Measurements from ENCODE around the gene MYO5B. TPM values are rescaled to one million over a fixed set of nuclear protein-coding genes. Genes with fewer than 3 reads are reported as not detected.

Gene MYO5B
- total RNA-seq, 1 experiment from 2014 or later = 32.1 TPM

DNA sequence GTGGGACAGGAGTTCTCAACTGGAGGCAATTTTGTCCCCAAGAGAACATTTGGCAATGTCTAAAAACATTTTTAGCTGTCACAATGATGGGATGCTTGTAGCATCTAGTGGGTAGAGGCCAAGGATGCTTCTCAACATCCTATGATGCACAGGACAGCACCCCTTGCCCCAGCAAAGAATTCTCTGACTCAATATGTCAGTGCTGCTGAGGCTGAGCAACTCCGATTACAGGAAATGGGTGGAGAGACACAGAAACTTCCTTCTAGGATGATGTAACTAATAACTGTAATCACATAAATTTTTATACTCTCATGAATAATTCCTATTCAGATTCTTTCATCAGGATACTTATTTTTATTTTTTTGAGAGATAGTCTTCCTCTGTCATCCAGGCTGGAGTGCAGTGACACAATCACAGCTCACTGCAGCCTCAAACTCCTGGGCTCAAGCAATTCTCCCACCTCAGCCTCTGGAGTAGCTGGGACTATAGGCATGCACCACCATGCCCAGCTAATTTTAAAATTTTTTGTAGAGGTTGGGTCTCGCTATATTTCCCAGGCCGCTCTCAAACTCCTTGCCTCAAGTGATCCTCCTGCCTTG is 261.3 kb downstream of the MYO5B start:
- Histone ChIP-seq H3K9ac (ENCODE audit: low read length) (no peak overlapping the region), H3K36me3 (ENCODE audit: control insufficient read depth in 1 of 2, insufficient read depth in 2 of 2, low read length in 2 of 2) (no peaks in the 10 kb centered on the region), H3K4me2 (ENCODE audit: low read length) (no peak overlapping the region), H3K79me2 (ENCODE audit: insufficient read depth, low read length) (no peaks in the 10 kb centered on the region), H4K20me1 (ENCODE audit: insufficient read depth) (no peaks in the 10 kb centered on the region), H3K4me3 (replicated peaks in 1 of 2; ENCODE audit: low read depth in 1 of 2, low read length in 2 of 2) (no peak overlapping the region), H3K9me2 (ENCODE audit: insufficient read depth) (no peaks in the 10 kb centered on the region), H3K9me3 (ENCODE audit: control insufficient read depth in 1 of 2, insufficient read depth in 1 of 2, low read depth in 1 of 2, low read length in 2 of 2) (no peaks in the 10 kb centered on the region), H3K27ac (ENCODE audit: low read depth, low read length) (no peak overlapping the region), H3K27me3 (ENCODE audit: insufficient read depth, low read length) (no peaks in the 10 kb centered on the region), H2AFZ (ENCODE audit: low read depth, low read length, poor library complexity, severe bottlenecking) (no peak overlapping the region), H3K4me1 (ENCODE audit: control insufficient read depth in 1 of 2, insufficient read depth in 2 of 2, low read length in 2 of 2) (no peaks in the 10 kb centered on the region)
- DNase-seq (ENCODE audit: low read depth, low spot score) (no peak), ATAC-seq (no peak)
- no TSS peak for BruUV-seq (replicated peaks)
- ChIA-PET POLR2A (no interaction called here), RAD21 (ENCODE audit: low non-redundant PET in 1 of 2, low total read pairs in 2 of 2, uncharacterized antibody in 2 of 2, unreplicated experiment in 2 of 2) (no interaction called here), CTCF (no interaction called here)
- intact Hi-C loops (cut with micrococcal nuclease) = no loop called here
- TF ChIP-seq JUND (IDR thresholded peaks at IDR 0.05) = no peak
- TF ChIP-seq ZFX (IDR thresholded peaks at IDR 0.05) = no peak
- no peak for TF ChIP-seq SIN3A (IDR thresholded peaks at IDR 0.05; ENCODE audit: low read depth)
- TF ChIP-seq, protein P1, sequence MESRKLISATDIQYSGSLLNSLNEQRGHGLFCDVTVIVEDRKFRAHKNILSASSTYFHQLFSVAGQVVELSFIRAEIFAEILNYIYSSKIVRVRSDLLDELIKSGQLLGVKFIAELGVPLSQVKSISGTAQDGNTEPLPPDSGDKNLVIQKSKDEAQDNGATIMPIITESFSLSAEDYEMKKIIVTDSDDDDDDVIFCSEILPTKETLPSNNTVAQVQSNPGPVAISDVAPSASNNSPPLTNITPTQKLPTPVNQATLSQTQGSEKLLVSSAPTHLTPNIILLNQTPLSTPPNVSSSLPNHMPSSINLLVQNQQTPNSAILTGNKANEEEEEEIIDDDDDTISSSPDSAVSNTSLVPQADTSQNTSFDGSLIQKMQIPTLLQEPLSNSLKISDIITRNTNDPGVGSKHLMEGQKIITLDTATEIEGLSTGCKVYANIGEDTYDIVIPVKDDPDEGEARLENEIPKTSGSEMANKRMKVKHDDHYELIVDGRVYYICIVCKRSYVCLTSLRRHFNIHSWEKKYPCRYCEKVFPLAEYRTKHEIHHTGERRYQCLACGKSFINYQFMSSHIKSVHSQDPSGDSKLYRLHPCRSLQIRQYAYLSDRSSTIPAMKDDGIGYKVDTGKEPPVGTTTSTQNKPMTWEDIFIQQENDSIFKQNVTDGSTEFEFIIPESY (IDR thresholded peaks at IDR 0.05; ENCODE audit: extremely low read depth, insufficient replicate concordance, low read length) = no peak
- TF ChIP-seq SP1 (IDR thresholded peaks at IDR 0.05; ENCODE audit: low read depth) = no peak
- TF ChIP-seq, protein P2, sequence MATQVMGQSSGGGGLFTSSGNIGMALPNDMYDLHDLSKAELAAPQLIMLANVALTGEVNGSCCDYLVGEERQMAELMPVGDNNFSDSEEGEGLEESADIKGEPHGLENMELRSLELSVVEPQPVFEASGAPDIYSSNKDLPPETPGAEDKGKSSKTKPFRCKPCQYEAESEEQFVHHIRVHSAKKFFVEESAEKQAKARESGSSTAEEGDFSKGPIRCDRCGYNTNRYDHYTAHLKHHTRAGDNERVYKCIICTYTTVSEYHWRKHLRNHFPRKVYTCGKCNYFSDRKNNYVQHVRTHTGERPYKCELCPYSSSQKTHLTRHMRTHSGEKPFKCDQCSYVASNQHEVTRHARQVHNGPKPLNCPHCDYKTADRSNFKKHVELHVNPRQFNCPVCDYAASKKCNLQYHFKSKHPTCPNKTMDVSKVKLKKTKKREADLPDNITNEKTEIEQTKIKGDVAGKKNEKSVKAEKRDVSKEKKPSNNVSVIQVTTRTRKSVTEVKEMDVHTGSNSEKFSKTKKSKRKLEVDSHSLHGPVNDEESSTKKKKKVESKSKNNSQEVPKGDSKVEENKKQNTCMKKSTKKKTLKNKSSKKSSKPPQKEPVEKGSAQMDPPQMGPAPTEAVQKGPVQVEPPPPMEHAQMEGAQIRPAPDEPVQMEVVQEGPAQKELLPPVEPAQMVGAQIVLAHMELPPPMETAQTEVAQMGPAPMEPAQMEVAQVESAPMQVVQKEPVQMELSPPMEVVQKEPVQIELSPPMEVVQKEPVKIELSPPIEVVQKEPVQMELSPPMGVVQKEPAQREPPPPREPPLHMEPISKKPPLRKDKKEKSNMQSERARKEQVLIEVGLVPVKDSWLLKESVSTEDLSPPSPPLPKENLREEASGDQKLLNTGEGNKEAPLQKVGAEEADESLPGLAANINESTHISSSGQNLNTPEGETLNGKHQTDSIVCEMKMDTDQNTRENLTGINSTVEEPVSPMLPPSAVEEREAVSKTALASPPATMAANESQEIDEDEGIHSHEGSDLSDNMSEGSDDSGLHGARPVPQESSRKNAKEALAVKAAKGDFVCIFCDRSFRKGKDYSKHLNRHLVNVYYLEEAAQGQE (IDR thresholded peaks at IDR 0.05; ENCODE audit: low read depth) = no peak
- TF ChIP-seq ELF1 (IDR thresholded peaks at IDR 0.05; ENCODE audit: borderline replicate concordance, low read depth) = no peak
- TF ChIP-seq SRF (IDR thresholded peaks at IDR 0.05; ENCODE audit: low read depth) = no peak
- TF ChIP-seq ZNF274 (IDR thresholded peaks at IDR 0.05; ENCODE audit: low read depth, low read length) = no peak
- TF ChIP-seq RAD21 (IDR thresholded peaks at IDR 0.05; ENCODE audit: low read depth) = no peak
- no peak for TF ChIP-seq TCF7L2 (IDR thresholded peaks at IDR 0.05; ENCODE audit: borderline replicate concordance, extremely low read depth, insufficient read depth, insufficient read length)
- no peak for TF ChIP-seq MAX (IDR thresholded peaks at IDR 0.05)
- TF ChIP-seq EZH2phosphoT487 (IDR thresholded peaks at IDR 0.05; ENCODE audit: borderline replicate concordance) = no peak
- no peak for TF ChIP-seq ATF3 (IDR thresholded peaks at IDR 0.05)
- no peak for TF ChIP-seq CEBPB (IDR thresholded peaks at IDR 0.05; ENCODE audit: low read depth)
- TF ChIP-seq YY1 (IDR thresholded peaks at IDR 0.05; ENCODE audit: extremely low read depth, insufficient replicate concordance, low read depth, low read length) = no peak
- no peak for TF ChIP-seq EZH2 (IDR thresholded peaks at IDR 0.05)
- TF ChIP-seq FOSL1 (IDR thresholded peaks at IDR 0.05; ENCODE audit: low read depth) = no peak
